Activated CD4-positive, alpha-beta T cell treated with anti-CD3 and anti-CD28 coated beads, Interleukin-2, amount 50 U/mL, for 4 hours (primary cell): Measurements from ENCODE around the gene RRBP1.
"Not testable (repeated sequence)": the region's sequence is repeated elsewhere in the genome, so short reads cannot be mapped to it uniquely, and the experiment has no call there.

Experiments used
- DNase-seq, 2 experiments: peaks; one replicate each; pipeline ENCODE4 v3.0.0-alpha.2; 2020

RRBP1 gene

DNA sequence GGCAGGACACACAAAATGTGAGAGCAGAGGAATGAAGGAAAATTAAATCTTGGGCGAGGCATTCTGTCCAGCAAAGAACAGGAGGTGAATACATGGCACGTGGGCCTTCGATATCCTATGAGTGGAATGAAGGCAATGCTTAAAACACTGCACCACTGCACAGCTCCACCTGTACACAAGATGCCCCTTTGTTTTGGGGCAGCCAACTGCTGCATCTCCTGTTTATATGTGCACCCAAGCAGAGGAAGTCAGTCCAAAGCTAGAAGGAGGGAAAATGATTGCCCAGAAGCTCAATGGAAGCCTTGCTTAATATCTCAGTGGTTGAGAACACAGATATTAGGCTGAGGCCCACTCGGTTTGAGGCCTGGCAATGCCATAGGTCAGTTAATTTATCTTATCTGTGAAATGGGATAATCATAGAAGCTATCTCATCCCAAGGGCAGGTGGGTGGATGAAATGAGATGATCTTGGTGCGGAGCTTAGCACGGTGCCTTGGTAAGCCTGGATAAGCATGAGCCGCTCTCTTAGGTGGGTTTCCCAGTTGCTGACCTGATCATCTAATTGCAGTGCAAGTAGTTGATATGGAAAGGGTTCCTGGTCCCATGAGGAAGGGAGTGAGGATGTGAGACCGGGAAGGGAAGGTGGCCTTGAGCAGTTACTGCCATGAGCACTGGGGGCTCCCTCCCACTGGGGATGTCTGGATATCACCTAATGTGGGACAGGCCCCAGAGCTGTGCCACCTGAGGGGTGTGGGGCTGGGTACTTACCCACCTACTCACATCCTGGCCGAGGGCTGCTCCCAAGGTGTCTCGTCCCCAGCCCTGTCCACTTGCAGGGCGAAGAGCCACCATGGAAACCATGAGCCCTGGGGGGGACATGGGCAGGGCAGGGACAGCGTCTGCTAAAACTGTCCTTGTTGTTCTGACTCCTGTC is 27.6 kb upstream of the RRBP1 start:
- DNase-seq = no peak

DNA sequence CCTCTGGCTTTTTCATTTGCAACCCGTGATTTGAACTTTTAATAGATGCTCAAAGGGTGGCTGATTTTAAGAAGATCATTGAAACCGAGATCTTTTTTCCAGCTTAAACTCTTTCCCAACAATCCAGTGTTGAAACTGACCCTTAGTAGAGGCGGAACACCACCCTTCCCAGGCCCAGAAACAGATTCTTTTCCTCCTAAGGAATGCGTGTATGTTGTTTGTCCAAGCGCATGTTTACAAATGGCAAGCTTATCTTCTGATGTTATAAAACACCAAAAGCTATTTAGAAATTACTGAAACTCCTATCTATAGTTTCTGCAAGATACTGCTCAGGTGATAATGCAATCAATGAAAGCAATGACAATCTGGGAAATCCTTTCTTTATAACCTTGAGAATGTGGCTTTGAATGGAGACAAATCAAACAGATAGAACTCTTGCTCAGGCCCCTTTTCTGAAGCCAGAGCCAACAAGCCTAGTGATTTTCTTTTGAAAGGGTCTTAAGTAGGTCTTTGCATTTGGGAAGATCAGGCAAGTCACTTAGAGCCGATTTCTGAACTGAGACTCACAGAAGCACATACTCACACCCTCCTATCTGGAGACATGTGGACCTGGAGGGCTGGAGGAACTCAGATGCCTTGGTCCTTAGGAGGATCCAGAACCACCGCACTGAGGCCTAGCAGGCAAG is 26.8 kb upstream of the RRBP1 start:
- no peak for DNase-seq

DNA sequence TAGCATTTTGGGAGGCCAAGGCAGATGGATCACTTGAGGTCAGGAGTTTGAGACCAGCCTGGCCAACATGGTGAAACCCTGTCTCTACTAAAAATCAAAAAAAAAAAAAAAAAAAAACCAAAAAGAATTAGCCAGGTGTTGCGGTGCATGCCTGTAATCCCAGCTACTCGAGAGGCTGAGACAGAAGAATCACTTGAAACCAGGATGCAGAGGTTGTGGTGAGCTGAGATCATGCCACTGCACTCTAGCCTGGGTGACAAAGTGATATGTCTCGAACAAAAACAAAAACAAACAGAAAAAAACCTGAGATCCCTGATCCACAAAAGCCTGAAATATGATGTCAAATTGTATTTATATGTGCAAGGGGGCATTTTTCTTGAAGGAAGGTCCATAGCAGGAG is 25.9 kb upstream of the RRBP1 start:
- DNase-seq = not testable (repeated sequence)

DNA sequence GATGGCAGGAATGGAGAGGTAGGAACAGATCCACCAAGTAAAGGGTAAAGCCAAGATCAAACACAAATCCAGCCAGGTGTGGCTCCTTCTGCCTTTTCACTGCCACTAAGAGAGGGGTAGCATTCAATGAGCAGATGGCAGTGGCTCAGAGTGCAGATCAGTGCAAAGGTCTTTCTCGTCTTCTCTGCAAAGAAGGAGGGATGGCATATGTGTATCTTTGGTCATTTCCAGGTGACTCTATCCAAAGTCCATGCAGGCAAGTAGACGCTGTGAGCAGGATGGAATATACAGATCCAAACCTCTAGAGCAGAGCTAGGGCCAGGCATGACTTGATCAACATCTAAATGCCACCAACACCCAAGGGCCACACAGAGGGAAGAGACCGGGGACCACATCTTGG is 24.6 kb upstream of the RRBP1 start:
- DNase-seq = no peak

DNA sequence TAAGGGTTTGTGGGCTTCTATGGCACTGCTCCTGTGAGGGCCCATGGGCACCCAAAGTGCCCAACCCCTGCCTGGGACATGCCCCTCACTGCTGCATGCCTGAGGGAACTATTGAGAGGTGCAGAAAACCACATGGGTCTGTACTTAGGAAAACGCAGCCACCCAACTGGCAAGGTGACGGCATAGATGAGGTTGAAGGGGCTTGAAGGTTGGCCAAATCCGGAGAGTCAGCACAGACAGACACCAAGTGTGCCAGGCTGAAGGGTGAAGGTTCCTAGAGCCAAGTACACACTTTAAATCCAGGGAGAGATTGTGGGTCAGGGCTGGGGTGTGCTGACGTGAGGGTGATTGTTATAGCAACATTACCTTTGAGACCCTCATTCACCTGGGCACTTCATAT is 23.9 kb upstream of the RRBP1 start:
- DNase-seq = no peak

DNA sequence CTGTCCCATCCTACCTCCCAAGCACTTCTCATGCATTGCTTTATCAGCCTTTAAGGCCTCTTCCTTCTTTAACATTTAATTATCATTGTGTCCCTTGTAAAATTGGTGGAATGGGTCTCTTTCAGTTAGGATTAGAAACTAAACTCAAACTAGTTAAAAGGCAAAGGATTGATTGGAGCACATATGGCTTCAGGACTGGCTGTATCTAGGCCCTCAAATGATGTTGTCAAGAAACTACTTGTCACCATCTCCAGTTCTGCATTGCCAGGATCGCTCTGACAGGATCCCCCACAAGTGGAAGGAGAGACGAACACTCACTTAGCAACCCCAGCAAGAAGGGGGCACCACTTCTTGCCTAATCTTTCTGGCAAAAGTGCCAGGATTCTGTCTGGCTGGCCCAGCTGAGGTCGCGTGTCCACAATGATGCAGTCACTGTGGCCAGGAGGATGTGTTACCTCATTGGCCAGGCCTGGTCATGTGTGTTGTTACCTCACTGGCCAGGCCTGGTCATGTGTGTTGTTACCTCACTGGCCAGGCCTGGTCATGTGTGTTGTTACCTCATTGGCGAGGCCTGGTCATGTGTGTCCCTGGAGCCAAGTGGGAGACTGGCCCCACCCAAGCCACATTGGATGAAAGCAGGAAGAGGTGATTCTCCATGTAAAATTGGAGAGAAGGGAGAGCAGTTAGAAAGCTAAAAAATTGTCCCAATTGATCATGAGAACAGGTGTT is 22.7 kb upstream of the RRBP1 start:
- DNase-seq = no peak

DNA sequence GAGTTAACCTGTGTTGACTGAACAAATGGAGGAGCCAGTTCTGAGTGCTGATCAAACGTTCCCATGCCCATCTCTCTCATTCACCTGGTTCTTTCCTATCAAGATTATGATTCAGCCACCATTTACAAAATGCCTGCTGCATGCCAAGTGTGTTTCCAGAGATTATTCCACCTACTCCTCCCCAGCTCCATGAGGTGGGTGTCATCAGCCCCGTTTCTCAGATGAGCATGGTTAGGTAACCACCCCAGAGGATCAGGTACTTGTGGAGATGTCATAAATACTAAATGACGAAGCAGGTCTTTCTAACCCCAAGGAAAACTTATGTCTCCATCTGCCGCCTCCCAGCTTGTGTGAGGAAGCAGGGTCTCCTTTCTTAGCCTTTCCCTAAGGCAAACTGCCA is 19.8 kb upstream of the RRBP1 start:
- no peak for DNase-seq

DNA sequence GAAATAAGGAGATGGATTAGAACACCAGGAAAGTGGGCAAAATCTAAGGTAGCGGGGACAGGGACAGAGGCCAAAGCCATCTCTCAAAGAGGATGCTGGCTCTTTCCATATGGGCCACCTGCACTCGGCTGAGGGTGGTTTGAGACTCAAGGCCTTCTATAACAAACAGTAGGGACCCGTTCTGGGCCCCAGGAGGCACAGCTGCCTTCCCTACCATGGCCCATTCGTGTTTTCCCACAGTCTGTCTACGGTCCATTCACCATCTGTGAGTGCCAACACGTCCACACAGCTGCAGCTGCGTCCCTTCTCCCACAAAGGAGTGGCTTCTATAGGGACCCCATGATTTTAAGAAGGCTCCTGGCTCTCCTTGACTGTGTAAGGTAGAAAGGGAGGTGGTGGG is 18.6 kb upstream of the RRBP1 start:
- DNase-seq = no peak

DNA sequence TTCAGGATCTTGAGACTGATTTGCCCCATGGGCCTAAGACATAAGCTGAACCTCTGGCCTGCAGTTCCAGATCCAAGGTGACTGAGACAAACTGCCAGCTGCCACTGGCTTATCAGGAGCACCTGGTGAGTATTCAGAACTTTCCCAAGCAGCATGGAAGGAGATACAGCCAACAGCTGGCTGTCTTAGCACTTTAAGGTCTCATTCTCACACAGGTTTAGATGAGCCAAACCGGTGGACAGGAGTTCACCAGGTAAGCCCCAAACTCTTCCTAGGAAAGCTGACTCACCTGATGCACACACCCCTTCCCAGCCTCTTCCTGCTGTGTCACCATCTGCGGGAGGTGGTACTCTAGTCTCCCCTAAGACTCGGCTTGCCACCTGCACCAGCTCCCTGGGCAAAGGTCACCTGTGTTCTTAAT is 17.9 kb upstream of the RRBP1 start, which contains the start of gene BANF2:
TSS of gene BANF2 (plus strand) at position 36 of the 421 bp plus-strand sequence. CDS start 25,060 bp downstream, outside the sequence.
- no peak for DNase-seq

DNA sequence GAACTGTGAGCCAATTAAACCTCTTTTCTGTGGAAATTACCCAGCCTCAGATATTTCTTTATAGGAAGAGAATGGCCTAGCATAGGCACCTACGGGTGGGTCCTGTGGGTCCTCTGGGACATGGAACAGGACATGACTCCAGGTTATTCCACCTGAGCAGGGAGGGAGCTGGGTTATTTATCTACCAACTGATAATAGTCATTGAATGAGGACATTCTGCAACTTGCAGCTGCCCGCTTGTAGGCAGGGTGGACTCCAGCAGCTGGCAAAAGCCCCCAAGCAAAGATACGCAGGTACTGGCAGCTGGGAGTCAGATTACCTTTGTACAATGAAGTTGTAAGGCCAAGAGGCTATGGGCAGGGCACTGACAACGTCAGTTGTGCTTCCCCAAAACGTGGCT is 16.3 kb upstream of the RRBP1 start:
- no peak for DNase-seq

DNA sequence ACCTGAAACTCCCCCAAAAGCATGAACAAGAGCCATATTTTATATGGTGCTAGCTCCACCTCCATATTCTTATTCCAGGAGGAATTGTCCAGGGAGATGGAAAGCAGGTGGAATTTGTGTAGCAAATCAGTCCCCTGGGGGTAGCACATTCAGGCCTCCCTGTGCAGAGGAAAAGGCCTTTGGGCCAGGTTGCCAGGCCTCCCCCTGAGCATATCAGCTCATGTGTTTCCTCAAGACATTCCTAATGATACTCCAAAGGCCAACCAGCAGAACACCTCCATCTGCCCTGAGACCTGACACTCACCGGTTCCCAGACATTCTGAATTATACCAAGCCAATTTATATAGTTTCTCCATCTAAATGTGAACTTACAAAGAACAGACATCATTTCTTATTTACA is 15.1 kb upstream of the RRBP1 start:
- no peak for DNase-seq

DNA sequence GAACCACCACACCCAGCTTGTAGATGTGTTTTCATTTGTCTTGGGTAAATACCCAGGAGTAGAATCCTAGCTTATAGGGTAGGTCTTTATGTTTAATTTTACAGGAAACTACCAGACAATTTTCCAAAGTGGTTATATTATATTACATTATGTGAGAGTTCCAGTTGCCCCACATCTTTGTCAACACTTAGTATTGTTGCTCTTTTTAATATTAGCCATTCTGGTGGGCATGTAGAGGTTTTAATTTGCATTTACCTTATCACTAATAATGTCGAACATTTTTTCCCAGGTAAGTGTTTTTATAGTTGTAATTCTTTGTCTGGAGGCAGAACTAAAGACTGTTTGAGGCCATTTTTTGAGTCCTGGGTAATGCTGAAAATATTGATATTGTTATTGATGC is 14.2 kb upstream of the RRBP1 start:
- DNase-seq = no peak

DNA sequence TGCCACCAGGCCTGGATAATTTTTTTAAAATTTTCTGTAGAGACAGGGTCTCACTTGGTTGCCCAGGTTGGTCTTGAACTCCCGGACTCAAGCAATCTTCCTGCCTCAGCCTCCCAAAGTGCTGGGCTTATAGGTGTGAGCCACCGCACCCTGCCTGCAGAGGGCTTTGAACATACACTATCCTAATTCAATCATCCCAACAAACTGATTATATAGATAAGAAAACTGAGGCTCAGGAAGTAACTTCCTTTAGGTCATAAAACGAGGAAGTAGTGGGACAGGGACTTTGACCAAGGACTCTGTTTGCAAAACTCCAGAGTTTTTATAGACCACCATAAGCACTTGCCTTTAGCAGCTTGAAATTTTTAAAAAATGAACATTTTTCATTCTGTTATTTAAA is 12.7 kb upstream of the RRBP1 start:
- DNase-seq = no peak

DNA sequence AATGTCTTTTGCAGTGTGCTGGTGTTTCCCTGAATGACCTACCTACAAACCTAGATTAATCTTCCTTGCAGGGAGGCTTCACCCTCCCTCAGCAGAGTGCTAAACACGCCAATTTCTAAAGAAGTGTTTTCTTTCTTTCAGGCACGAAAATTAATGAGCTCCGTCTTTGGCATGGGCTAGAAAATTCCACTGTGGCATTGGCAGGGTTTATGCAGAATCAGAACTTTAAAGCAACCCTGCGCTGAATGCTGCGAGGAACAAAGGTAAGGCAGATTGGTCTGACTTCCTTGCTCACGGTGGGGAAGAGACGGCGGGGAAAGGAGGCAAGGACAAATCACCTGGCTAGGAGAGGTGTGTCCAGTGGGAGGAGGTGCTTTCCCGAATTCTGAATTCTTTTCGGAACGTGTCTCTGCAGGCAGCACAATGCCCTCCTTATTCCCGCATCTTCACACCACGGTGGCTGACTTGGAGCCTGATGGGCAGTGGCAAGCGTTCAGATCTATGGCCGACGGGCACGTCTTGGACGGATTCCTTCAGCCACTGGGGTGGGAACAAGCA is 11.5 kb upstream of the RRBP1 start:
- no peak for DNase-seq

DNA sequence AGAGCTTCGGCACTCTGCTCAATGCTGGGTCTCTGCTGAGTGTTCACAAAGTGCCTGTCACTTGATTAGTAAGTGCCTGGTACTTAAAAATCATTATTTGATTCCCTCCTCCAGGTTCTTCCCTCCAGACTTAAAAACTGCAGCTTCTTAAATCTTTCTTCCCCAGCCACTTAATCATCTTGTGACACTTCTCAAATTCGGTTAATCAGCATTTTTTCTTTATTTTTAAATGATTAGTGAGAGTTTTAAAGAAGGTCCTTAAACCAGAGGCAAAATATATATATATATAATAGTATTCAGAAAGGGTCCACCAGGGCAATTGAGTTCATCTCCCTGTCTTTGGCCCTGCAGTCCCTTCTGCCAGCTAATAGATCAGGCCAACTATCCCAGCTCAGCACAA is 9.7 kb upstream of the RRBP1 start:
- no peak for DNase-seq

DNA sequence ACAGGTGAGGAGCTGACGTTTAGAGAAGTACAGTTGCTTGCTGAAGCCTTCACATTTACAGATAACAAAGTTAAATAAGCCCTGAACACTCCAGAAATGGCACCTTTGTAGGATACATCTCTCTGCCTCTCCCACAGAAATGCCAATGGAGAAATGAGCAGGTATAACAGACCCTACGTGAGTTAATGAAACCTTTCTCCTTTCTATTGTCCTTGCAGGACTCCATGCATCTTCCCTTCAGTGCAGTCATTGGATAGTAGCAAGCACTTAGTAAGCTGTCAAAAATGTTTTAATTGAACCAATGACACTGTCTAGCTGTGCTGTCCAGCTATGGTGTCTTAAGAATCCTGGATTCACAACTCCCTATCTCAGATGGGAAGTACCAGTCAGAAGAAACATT is 8.1 kb upstream of the RRBP1 start:
- no peak for DNase-seq

DNA sequence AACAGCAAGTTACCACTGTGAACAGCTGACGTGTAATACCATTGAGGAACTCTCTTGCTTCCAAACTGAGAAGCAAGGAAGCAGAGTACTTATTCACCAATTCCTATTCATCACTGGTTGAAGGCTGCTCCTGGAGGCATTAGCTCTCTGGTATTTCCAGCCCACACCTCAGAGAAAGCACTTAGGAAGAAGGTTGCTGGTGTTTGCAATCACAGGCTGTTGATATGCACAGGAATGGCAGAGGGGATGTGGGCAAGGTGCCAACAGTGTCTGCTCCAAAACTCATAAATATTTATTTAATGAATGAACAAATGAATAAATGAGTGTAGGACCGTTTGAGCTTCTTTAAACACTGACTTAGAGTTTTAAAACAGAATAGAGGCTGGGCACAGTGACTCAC is 6.9 kb upstream of the RRBP1 start:
- no peak for DNase-seq

DNA sequence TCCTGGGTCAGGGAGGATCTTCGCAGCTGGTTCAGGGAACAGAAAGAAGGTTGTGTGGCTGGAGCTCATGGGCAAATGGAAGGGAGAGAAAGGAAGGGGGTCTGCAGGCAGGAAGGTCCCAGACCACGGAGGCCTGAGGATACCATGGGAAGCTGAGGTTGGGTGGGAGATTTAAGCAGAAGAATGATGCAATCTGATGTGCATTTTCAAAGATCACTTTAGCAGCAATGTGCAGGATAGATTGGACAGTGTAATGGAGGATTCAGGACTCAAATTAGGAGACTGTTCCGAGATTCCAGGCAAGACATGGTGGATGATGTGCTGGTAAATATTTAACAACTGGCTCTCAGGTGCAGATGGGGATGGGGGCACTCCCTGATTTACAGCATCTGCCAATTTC is 5.8 kb upstream of the RRBP1 start:
- no peak for DNase-seq

DNA sequence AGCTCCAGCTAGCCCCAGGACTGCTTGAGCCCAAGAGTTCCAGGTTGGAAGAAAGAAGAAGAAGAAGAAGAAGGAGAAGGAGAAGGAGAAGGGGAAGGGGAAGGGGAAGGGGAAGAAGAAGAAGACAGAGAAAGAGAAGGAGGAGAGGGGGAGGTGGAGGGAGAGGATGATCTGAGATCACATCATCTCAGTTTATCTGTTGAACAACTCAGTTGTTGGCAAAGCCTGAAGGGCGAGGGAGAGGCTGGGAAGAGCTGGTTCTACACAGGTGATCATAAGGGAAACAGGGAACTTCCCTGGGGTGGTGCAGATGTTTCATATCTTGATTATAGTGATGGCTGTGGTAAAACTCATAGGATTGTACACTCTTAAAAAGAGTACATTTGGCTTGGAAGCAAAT is 3.1 kb upstream of the RRBP1 start:
- no peak for DNase-seq

DNA sequence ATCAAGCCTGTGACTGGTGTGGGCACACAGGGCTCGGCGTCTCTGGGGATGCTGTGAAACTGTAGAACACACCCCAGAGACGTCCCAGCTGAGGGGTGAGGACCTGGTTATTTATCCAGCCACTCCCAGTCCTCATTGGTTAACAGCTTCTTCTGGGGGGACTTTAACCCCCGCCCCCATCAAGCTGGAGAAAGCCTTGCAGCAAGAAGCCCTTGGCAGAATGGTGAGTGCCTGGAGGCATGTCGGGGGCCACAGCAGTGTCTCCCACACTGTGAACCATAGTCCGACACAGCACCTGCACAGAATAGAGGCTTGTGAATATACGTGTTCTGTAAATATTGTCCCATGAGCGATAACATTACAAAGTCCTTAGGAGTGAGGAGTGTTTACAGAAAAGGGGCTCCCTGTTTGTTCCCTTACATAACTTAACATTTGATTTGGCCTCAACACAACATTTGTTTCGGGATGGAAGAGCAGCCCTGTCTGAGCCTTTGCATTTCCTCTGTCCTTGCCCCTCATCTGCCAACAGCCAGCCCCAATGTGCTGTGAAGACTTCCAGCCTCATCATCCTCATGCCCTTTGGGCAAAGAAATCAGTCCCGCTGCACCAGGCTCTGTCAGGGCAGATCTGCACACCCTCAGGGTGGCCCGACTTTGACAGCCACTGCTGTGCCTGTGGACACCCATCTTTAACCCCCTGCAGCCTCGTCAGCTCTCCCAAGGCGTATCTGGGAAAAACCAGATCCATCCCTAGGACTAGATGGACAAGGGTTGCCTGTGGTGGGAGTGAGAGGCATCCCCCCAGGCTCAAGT is 2.2 kb upstream of the RRBP1 start:
- DNase-seq = no peak

DNA sequence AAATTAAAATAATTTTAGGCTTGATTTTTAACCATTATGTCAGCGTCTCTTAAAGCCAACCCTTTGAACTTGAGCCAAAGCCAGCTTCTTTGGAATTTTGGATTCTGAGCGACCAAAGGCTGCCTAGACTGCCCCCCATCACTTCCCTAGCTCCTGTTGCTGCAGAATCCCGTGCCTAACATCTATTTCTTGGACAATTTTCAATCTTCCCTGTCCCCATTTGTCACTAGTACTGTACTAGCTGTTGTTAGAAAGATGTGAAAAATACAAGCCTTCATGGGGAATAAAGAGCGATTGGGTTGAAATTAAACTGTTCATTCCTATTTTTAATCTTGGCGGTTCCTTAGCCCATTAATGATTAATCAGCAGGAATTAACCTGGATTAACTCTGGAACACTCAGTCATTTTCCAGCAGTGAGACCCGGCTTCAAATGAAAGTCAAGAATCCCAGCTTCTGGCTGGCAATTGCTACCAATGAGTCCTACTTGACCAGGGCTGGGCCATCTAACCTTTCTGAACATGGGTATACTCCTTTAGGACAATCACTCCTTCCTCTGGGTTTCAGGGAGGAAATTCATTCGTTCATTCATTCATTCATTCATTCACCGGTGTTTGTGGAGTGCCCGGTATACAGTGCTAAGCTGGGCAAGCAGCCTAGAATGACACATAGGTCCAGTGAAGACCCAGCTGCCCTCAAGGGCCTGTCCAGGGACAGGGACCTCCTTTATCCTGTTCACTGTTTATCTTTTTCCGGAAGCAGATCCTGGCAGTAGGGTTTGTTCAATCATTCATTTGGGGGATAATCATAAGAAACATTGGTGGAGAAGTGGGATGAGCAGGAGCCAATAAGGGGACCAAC is 1.4 kb upstream of the RRBP1 start:
- DNase-seq = no peak

DNA sequence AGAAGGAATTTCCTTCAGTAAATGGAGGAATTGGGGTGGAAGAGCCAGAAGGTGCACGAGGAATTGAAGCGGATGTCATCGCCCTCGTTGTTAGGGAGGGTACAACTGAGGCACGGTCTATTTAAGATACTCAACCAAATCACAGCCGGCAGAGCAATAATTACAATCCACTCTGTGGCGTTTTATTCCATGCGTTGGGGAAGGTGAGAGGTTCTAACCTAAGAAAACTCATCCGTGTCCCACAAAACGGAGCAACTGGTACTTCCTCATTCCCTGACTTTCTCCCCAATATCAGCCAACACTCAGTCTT is 802 bp upstream of the RRBP1 start:
- no peak for DNase-seq
